Measurements from ENCODE around the gene NEDD9. TPM values are rescaled to one million over a fixed set of nuclear protein-coding genes. Genes with fewer than 3 reads are reported as not detected.
A peak's percentile ranks its signal among the peaks of the same experiment; 100 is the strongest.

Gene NEDD9
- total RNA-seq, 2 donors from 2014 or later: 105 to 166 TPM

- DNase-seq (ENCODE audit: low spot score): no peak
- intact Hi-C loops (cut with DNase I): no loop called here
These were observed 31.6 kb upstream of the NEDD9 start for GRCh38 chr6:11264100-11264499.

GRCh38 chr6:11263291-11263775 is 30.9 kb upstream of the NEDD9 start:
- intact Hi-C loops (cut with DNase I): no loop called here
- peak; percentile 90 for DNase-seq (ENCODE audit: low spot score)

GRCh38 chr6:11262242-11262641 is 29.8 kb upstream of the NEDD9 start:
- intact Hi-C loops (cut with DNase I): no loop called here
- DNase-seq (ENCODE audit: low spot score): no peak

DNA sequence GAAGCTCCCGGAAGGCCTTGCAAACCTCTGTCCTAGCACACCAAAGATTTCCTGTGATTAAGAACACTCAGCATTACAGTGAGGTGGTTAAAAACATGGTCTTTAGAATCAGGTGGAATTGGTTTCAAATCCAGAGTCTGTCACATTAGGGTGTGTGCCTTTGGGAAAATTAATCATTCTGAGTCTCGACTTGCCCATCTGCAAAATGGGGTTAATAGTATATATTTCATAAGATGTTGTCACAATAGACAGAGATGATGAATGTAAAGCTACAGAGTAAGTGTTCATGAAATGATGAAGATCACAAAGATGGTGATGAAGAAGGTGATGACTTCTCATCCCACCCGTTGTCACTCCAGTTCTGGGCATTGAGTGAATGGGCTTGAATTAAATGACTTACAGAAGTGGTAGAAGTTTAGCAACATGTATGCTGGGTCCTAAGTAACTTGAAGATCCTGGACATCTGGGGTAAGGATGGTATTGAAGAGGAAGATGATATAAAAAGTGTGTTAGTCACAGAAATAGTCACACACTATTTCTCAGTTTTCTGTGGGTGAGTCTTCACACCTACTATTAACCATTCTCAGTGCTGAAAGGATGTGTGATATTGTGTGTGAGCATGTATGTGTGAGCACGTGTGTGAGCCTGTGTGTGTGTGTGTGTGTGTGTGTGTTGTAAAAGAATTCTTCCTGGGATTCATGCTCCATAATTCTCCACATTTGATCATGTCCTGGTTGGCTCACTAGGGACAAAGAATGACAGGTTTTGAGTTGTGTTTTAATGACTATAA is 28.0 kb upstream of the NEDD9 start:
- DNase-seq (ENCODE audit: low spot score): no peak
- intact Hi-C loops (cut with DNase I): no loop called here

- intact Hi-C loops (cut with DNase I): loop anchor here (10.0 kb wide), 1 partner anchor 56 kb away; no protein-coding TSS in a partner anchor
These were observed 26.1 kb upstream of the NEDD9 start for GRCh38 chr6:11258260-11259237.

DNA sequence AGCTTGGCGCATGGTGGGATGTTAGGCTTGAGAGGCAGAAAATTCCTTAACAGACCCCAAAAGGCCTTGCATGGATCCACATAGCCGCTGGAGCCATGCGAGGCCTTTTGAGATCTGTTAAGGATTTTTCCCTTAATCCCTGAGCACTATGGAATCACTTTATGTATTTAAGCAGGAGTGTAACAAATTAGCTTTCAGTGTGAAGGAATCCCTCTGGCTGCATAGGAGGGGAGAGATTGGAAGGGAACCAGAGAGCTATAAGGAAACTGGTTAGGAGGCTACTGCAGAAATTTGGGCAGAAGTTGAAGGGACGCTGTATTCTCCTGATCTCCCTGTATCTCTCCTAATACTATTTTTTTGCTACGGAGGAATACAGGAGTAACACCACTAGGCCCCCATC is 23.1 kb upstream of the NEDD9 start:
- intact Hi-C loops (cut with DNase I): loop anchor here (10.0 kb wide), 1 partner anchor 59 kb away; no protein-coding TSS in a partner anchor
- DNase-seq (ENCODE audit: low spot score): no peak

More at GRCh38 chr6:11258260-11259237, 26.1 kb upstream of the NEDD9 start:
- no peak for DNase-seq (ENCODE audit: low spot score)

DNA sequence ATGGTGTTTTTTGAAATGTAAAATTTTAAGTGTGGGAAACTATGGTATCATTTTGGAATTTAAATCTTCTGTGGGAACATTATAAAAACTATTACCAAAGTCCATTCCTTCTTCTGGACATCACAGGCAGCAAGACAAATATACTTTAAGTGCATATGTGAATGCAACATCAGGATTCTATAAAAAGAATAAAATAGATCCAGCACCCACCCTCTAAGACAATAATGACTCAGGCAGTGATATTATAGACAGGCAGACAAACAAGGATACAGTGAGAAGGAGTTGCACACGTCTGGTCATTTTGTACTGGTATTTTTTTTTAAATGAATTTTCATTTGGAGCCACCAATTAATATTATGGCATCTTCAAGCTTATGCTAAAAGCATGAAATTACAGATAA is 21.1 kb upstream of the NEDD9 start:
- no peak for DNase-seq (ENCODE audit: low spot score)
- intact Hi-C loops (cut with DNase I): loop anchor here (10.0 kb wide), 1 partner anchor 61 kb away; no protein-coding TSS in a partner anchor

GRCh38 chr6:11251553-11252360 is 19.3 kb upstream of the NEDD9 start:
- no peak for DNase-seq (ENCODE audit: low spot score)
- intact Hi-C loops (cut with DNase I): loop anchor here (10.0 kb wide), 1 partner anchor 63 kb away; no protein-coding TSS in a partner anchor

DNA sequence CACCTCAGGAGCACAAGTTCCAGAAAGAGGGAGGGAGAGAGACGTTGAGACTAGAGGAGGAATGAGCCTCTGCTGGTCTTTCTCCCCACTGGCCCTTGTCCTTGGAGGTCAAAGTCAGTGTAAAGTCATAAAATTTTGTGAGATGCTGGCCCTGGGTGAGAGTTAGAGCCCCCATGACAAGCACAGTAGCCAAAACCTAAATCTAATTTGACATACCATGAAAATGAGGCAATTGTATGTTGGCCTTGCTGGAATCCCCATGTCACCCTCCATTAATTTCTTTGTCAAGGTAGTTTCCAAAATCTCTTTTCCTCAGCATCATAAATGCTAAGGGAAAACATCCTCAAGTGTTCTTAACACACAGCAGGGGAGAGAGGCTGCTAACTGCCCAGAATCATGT is 17.6 kb upstream of the NEDD9 start:
- intact Hi-C loops (cut with DNase I): loop anchor here (10.0 kb wide), 1 partner anchor 65 kb away; no protein-coding TSS in a partner anchor

GRCh38 chr6:11248974-11249761 is 16.7 kb upstream of the NEDD9 start:
- intact Hi-C loops (cut with DNase I): loop anchor here (10.0 kb wide), 2 partner anchors 186 to 246 kb away; no protein-coding TSS in a partner anchor
- DNase-seq (ENCODE audit: low spot score): no peak

More for the DNA sequence above, 17.6 kb upstream of the NEDD9 start:
- no peak for DNase-seq (ENCODE audit: low spot score)

- intact Hi-C loops (cut with DNase I): loop anchor here (10.0 kb wide), 2 partner anchors 188 to 248 kb away; no protein-coding TSS in a partner anchor
- no peak for DNase-seq (ENCODE audit: low spot score)
These were observed 14.3 kb upstream of the NEDD9 start for GRCh38 chr6:11246722-11247121.

DNA sequence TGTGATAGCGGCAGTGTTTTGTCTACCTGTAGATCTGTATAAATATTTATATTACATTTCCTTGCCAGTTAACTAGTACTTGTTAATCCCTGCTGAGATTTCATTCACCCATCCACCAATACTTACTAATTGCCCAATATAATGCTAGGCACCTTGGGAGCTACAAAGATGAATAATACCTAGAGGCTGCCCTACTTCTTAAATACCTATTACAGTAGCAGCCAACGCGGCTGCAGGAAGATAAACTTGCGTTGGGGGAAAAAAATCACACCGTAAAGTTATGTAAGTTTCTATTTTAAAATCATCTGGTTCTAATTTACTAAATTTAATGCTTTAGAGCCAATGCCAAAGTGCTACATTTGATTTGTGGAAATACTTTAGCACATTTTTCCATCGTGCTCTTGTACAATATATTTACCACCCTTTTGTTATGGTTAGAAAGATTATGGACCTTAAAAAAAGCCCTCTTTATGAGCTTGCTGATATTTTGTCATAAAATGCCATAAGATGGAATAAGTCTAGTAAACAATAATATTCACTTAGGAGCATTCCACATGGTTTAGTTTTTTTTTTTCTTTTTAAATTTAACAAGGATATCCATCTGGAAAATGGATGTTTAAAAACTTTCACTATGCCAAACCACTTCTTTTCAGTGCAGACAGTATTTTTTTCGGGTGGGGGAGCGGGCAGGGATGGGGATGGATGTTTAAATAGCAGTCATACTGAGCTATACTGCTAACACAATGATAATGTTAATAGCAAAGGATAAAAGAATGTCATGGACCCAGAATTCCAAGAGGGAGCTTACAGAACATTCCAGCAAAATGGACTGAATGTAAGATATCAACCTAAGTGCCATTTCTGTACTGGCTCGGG is 13.2 kb upstream of the NEDD9 start:
- intact Hi-C loops (cut with DNase I): loop anchor here (10.0 kb wide), 2 partner anchors 189 to 249 kb away; no protein-coding TSS in a partner anchor
- DNase-seq (ENCODE audit: low spot score): no peak

GRCh38 chr6:11244387-11245126 is 12.1 kb upstream of the NEDD9 start:
- DNase-seq (ENCODE audit: low spot score): no peak
- intact Hi-C loops (cut with DNase I): loop anchor here (5.0 to 10.0 kb wide), 3 partner anchors 173 to 250 kb away; no protein-coding TSS in a partner anchor

GRCh38 chr6:11243861-11244260 is 11.4 kb upstream of the NEDD9 start:
- intact Hi-C loops (cut with DNase I): loop anchor here (5.0 to 10.0 kb wide), 3 partner anchors 173 to 251 kb away; no protein-coding TSS in a partner anchor
- DNase-seq (ENCODE audit: low spot score): no peak

- intact Hi-C loops (cut with DNase I): loop anchor here (5.0 to 10.0 kb wide), 3 partner anchors 175 to 252 kb away; no protein-coding TSS in a partner anchor
- no peak for DNase-seq (ENCODE audit: low spot score)
These were observed 10.2 kb upstream of the NEDD9 start for GRCh38 chr6:11242711-11243110.

DNA sequence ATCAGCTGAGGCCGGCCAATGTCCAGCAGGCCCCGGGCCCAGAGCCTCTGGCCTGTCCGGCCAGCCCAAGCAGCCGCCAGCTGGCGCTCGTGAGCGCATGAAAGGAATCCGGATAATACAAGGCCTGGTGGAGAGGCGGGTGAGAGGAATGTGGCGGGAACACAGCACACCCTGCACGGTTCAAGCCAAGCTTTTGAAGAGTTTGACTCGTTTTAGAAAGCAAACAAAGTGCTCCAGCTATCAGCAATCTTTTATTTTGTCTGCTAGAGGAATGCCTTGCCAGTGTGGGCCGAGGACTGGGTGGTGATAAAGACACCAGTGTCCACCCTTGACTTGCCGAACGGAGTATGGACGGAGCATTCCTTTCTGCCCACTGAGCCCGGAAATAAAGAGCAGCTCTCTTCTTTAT is 9.3 kb upstream of the NEDD9 start:
- intact Hi-C loops (cut with DNase I): loop anchor here (5.0 to 10.0 kb wide), 3 partner anchors 176 to 253 kb away; no protein-coding TSS in a partner anchor
- DNase-seq (ENCODE audit: low spot score): peak; percentile 93
